ENCODE data around the gene DCLRE1C.

- TF ChIP-seq, protein P1, sequence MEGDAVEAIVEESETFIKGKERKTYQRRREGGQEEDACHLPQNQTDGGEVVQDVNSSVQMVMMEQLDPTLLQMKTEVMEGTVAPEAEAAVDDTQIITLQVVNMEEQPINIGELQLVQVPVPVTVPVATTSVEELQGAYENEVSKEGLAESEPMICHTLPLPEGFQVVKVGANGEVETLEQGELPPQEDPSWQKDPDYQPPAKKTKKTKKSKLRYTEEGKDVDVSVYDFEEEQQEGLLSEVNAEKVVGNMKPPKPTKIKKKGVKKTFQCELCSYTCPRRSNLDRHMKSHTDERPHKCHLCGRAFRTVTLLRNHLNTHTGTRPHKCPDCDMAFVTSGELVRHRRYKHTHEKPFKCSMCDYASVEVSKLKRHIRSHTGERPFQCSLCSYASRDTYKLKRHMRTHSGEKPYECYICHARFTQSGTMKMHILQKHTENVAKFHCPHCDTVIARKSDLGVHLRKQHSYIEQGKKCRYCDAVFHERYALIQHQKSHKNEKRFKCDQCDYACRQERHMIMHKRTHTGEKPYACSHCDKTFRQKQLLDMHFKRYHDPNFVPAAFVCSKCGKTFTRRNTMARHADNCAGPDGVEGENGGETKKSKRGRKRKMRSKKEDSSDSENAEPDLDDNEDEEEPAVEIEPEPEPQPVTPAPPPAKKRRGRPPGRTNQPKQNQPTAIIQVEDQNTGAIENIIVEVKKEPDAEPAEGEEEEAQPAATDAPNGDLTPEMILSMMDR (conservative IDR thresholded peaks at IDR 0.05; ENCODE audit: low read length): no peak
- TF ChIP-seq EZH2phosphoT487 (IDR thresholded peaks at IDR 0.05; ENCODE audit: borderline replicate concordance, low read depth, low read length): no peak
These were observed 95.4 kb downstream of the DCLRE1C start for GRCh38 chr10:14858338-14858960.

Data from OCI-LY7 (cell line).